BJ (cell line): ENCODE data around the gene KCNA1. TPM values are rescaled to one million over a fixed set of nuclear protein-coding genes. Genes with fewer than 3 reads are reported as not detected.

Experiments
- CTCF ChIA-PET: fragments of 350-600 bp; formaldehyde crosslinking; extraction: SDS; loops from one replicate; lab custom pipeline; 2021; ENCODE audit warnings: antibody characterized with exemption, inconsistent platforms; lab: Yijun Ruan, JAX
- POLR2A ChIA-PET: fragments of 300-600 bp; sonication (Branson Sonifier 250); formaldehyde crosslinking; extraction: SDS; loops from one replicate; lab custom pipeline; 2021; ENCODE audit warnings: antibody characterized with exemption; lab: Charles Lee
- DNase-seq: peaks from one replicate; pipeline ENCODE4 v3.0.0-alpha.2; 2011; ENCODE audit warnings: low read depth
- H3K27me3 ChIP-seq: 2 replicates; pipeline ENCODE4 v1.6.0; 2011; ENCODE audit warnings: low read length; ENCODE audit not compliant: control insufficient read depth, insufficient read depth
- H3K36me3 ChIP-seq: 2 replicates; pipeline ENCODE4 v1.5.1; 2011; ENCODE audit warnings: low read length; ENCODE audit not compliant: control insufficient read depth, insufficient read depth
- H3K4me3 ChIP-seq: 2 replicates; pipeline ENCODE4 v1.5.1; 2011; ENCODE audit warnings: low read depth, mild to moderate bottlenecking, control low read depth, low read length
- polyA plus RNA-seq: library from polyadenylated mRNA; depleted of rRNA; stranded (reverse); fragments of >200 nt; gene quantifications from 2 replicates; pipeline ENCODE4 v1.2.3, GENCODE V29; 2011
- TF ChIP-seq, protein P1 (sequence below): IDR thresholded peaks from 2 replicates; pipeline ENCODE4 v1.5.1; 2011; ENCODE audit warnings: low read depth, mild to moderate bottlenecking, control low read depth, inconsistent platforms, low read length, moderate library complexity; ENCODE audit not compliant: insufficient read depth

The KCNA1 gene
- polyA plus RNA-seq, 1 experiment = not detected

DNA sequence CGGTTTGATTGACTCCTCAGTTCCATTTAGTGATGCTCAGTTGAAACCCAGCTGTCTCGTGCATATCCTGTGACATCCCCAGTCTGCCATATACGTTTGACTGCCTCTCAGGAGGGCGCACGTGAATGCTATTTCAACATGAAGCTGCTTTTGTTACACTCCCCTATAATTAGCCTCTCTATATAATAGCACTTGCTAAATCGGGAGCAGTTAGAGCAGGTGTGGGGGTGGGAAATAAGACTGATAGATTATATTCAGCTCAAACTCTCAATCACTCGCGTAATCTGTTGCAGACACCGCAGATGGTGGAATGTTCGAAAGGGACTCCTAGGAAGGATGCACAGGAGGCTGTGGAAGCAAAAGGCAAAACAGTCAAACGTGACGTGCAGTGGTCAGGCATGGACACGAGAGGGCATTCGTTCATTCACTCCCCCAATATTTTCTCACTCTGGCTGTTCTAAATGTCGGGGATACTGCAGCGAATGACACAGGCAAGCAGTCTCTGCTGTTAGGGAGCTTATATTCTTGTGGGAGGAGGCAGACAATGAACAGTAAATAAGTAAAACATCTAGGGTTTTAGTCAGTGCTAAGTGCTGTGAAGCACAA is 29.8 kb downstream of the KCNA1 start:
- ChIA-PET CTCF (interaction anchor here (1.4 to 2.0 kb wide), 2 partner anchors 61 to 144 kb away, joined by 3 to 6 read pairs; no protein-coding TSS in a partner anchor), POLR2A (no interaction called here)
- H3K4me3 ChIP-seq = no peak overlapping the region

DNA sequence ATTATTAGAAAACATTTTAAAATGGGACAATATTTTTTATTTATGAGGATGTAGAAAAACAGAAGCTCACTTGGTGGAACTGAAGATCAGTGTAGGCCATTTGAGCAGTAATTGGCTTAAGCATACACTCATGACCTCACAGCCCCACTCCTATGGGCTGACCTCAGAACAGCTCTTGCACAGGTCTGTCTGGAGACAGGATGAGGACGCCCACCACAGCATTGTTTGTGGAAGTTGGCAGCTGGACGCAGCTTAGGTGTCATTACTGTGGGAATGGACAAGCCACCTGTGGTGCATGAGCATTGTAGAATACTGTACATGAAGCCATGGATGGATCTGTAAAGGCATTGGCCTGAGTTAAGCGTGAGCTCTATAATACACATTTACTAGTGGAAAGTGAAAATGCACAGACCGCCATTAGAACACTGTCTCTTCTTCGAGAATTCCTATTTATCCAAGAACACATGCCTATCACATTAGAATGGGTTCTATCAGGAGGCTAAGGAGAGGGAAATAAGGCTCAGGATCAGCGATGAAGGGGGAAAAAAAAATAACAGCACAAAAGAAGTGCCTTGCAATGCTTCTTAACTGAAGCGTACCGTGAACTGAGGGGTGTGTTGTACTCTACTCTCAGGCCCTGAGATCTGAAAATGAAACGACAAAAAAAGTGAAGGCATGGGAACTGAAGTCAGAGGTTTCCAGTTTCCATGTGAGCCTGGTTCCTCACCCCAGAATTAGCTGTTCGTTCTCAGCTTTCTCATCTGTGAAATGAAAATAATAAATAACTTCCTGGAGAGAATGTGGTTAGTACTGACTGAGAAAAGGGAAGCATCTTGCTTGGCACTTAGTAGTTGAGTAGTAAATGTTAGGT is 33.6 kb downstream of the KCNA1 start:
- CTCF ChIA-PET = interaction anchor here (0.7 to 1.4 kb wide), 2 partner anchors 78 to 86 kb away, joined by 3 to 4 read pairs; no protein-coding TSS in a partner anchor
- Histone ChIP-seq H3K27me3 (no peaks in the 10 kb centered on the region), H3K36me3 (no peaks in the 10 kb centered on the region), H3K4me3 (no peak overlapping the region)
- POLR2A ChIA-PET = no interaction called here
- TF ChIP-seq, protein P1, sequence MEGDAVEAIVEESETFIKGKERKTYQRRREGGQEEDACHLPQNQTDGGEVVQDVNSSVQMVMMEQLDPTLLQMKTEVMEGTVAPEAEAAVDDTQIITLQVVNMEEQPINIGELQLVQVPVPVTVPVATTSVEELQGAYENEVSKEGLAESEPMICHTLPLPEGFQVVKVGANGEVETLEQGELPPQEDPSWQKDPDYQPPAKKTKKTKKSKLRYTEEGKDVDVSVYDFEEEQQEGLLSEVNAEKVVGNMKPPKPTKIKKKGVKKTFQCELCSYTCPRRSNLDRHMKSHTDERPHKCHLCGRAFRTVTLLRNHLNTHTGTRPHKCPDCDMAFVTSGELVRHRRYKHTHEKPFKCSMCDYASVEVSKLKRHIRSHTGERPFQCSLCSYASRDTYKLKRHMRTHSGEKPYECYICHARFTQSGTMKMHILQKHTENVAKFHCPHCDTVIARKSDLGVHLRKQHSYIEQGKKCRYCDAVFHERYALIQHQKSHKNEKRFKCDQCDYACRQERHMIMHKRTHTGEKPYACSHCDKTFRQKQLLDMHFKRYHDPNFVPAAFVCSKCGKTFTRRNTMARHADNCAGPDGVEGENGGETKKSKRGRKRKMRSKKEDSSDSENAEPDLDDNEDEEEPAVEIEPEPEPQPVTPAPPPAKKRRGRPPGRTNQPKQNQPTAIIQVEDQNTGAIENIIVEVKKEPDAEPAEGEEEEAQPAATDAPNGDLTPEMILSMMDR = no peak
- DNase-seq = no peak

More for the DNA sequence above, 29.8 kb downstream of the KCNA1 start:
- H3K27me3 ChIP-seq = no peaks in the 10 kb centered on the region
- DNase-seq = no peak
- H3K36me3 ChIP-seq = no peaks in the 10 kb centered on the region
- TF ChIP-seq, protein P1 = 0 out of 2 replicates have a peak, but pooled peaks have one; percentile 10

DNA sequence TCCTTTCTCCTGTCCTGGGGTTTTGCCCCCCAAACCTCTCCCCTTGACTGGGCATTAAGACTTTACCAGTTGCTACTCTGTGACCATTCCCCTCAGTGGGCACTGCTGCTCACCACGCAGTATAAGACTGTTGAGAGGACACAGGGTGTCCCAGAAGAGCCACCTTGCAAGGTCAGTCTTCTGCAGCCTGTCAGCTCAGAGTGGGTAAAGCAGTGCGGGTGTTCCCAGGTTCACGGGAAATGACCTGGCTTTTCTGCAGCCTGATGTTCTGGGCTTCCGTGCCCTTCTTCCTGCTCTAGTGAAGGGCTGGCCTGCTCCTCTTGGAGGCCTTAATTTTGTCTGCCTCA is 34.2 kb downstream of the KCNA1 start:
- ChIA-PET POLR2A (no interaction called here), CTCF (interaction anchor here (0.7 to 1.4 kb wide), 2 partner anchors 77 to 86 kb away, joined by 3 to 4 read pairs; no protein-coding TSS in a partner anchor)
- no peaks in the 10 kb centered on the region for H3K27me3 ChIP-seq
- no peak overlapping the region for H3K4me3 ChIP-seq
- TF ChIP-seq, protein P1 = no peak
- no peak for DNase-seq
- H3K36me3 ChIP-seq = no peaks in the 10 kb centered on the region

DNA sequence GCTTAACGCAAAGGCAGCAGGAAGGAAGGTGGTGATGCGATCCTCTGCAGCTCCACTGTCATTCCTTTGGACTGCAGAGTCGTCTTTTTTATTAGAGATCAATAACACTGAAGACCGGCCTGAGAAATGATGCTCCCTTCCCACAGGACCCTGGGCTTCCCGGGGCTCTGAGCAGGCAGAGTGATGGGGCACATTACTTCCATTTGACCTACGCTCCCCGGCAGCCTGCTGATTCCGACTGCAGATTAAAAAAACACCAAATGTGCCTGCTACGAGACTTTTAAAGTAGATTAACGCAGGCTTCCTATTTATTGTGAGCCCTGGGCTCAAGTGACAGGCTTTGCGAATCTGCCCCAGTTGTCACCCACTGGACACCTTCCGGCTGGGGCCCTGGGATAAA is 37.5 kb downstream of the KCNA1 start:
- DNase-seq = no peak
- Histone ChIP-seq H3K4me3 (no peak overlapping the region), H3K36me3 (no peaks in the 10 kb centered on the region), H3K27me3 (no peaks in the 10 kb centered on the region)
- ChIA-PET POLR2A (no interaction called here), CTCF (no interaction called here)
- TF ChIP-seq, protein P1 = no peak

DNA sequence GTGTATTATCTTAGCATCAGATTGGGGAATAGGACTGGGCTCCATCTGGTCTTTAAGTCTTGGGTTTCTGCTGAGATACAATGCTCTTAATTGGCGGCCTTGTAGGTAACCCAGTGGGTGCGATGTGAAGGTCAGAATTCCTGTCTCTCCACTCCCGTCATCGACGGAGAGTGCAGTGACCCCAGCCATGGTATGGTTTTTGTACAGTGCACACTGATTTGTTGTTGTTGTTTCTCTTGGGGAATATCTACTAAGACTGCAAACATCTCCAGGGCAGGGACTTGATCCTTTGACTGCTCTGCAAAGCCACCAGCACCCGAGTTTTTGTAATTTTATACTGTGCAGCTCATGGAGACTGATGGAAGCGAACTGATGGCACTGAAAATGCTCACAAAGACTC is 41.4 kb downstream of the KCNA1 start:
- CTCF ChIA-PET = interaction anchor here (1.2 kb wide), 1 partner anchor 28 kb away, joined by 3 read pairs; no protein-coding TSS in a partner anchor
- no peaks in the 10 kb centered on the region for H3K36me3 ChIP-seq
- TF ChIP-seq, protein P1 = no peak
- H3K27me3 ChIP-seq = no peaks in the 10 kb centered on the region; the same call in 1 of the 2 replicates
- H3K4me3 ChIP-seq = no peak overlapping the region
- POLR2A ChIA-PET = no interaction called here
- no peak for DNase-seq
